Loucy (cell line): ENCODE results near the gene TOP3A.

Experiments
- EZH2phosphoT487 ChIP-seq: fragments of 200-600 bp; IDR thresholded peaks from 2 replicates; pipeline ENCODE4 v1.6.1; 2018; ENCODE audit warnings: antibody characterized with exemption, mild to moderate bottlenecking, moderate library complexity, borderline replicate concordance
- TF ChIP-seq, protein P1 (sequence below): fragments of 200-600 bp; sonication (generic); conservative IDR thresholded peaks from 2 replicates; pipeline ENCODE4 v1.5.1; 2014; ENCODE audit warnings: mild to moderate bottlenecking, antibody characterized with exemption, low read length

GRCh38 chr17:18231164-18231563 is 83.6 kb downstream of the TOP3A start:
- TF ChIP-seq, protein P1, sequence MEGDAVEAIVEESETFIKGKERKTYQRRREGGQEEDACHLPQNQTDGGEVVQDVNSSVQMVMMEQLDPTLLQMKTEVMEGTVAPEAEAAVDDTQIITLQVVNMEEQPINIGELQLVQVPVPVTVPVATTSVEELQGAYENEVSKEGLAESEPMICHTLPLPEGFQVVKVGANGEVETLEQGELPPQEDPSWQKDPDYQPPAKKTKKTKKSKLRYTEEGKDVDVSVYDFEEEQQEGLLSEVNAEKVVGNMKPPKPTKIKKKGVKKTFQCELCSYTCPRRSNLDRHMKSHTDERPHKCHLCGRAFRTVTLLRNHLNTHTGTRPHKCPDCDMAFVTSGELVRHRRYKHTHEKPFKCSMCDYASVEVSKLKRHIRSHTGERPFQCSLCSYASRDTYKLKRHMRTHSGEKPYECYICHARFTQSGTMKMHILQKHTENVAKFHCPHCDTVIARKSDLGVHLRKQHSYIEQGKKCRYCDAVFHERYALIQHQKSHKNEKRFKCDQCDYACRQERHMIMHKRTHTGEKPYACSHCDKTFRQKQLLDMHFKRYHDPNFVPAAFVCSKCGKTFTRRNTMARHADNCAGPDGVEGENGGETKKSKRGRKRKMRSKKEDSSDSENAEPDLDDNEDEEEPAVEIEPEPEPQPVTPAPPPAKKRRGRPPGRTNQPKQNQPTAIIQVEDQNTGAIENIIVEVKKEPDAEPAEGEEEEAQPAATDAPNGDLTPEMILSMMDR, result no peak
- TF ChIP-seq EZH2phosphoT487, result no peak
